Measurements from ENCODE around the gene WDR55. TPM values are rescaled to one million over a fixed set of nuclear protein-coding genes. Genes with fewer than 3 reads are reported as not detected.

The WDR55 gene
- total and polyA plus RNA-seq, 2 of the 13 experiments (the other 11 are each of a cell fraction or from before 2014, with no cell fraction given) = 17.7 to 18.2 TPM

- no peak; the same call in none of the 2 replicates for TF ChIP-seq AKNA (CRISPR knock-in tag; IDR thresholded peaks at IDR 0.05; ENCODE audit: borderline replicate concordance)
- TF ChIP-seq ZSCAN9 (CRISPR knock-in tag; IDR thresholded peaks at IDR 0.05; ENCODE audit: borderline replicate concordance) = 0 out of 2 replicates have a peak, but pooled peaks have one; percentile 19
- no peak for TF ChIP-seq SETDB1 (CRISPR knock-in tag; IDR thresholded peaks at IDR 0.05; ENCODE audit: borderline replicate concordance)
- TF ChIP-seq ZNF660 (CRISPR knock-in tag; IDR thresholded peaks at IDR 0.05; ENCODE audit: borderline replicate concordance, low read depth) = no peak
- no peak for TF ChIP-seq ATF5 (CRISPR knock-in tag; IDR thresholded peaks at IDR 0.05; ENCODE audit: low read depth)
- TF ChIP-seq ZNF629 (CRISPR knock-in tag; conservative IDR thresholded peaks at IDR 0.05) = 0 out of 2 replicates have a peak, but pooled peaks have one; percentile 16
- TF ChIP-seq ZFP62 (CRISPR knock-in tag; IDR thresholded peaks at IDR 0.05) = no peak
- TF ChIP-seq KAT8 (CRISPR knock-in tag; IDR thresholded peaks at IDR 0.05) = peak; percentile 98
- peak; percentile 96 for TF ChIP-seq HNRNPLL (IDR thresholded peaks at IDR 0.05; ENCODE audit: low read depth, low read length, poor library complexity, severe bottlenecking)
- TF ChIP-seq RORA (CRISPR knock-in tag; IDR thresholded peaks at IDR 0.05) = no peak
- TF ChIP-seq HDAC2 (CRISPR knock-in tag; IDR thresholded peaks at IDR 0.05) = peak; percentile 72
- TF ChIP-seq ZNF558 (CRISPR knock-in tag; IDR thresholded peaks at IDR 0.05; ENCODE audit: borderline replicate concordance) = peak; percentile 92; the same call in 1 of the 2 replicates
- peak; percentile 93; the same call in 1 of the 2 replicates for TF ChIP-seq THAP9 (CRISPR knock-in tag; IDR thresholded peaks at IDR 0.05; ENCODE audit: borderline replicate concordance)
- TF ChIP-seq ZNF260 (CRISPR knock-in tag; IDR thresholded peaks at IDR 0.05; ENCODE audit: borderline replicate concordance, low read depth) = no peak
- peak; percentile 60; the same call in 1 of the 2 replicates for TF ChIP-seq HOMEZ (CRISPR knock-in tag; IDR thresholded peaks at IDR 0.05; ENCODE audit: low read depth)
- 0 out of 2 replicates have a peak, but pooled peaks have one; percentile 79 for TF ChIP-seq ZNF816 (CRISPR knock-in tag; IDR thresholded peaks at IDR 0.05; ENCODE audit: borderline replicate concordance)
- no peak for TF ChIP-seq ZNF749 (CRISPR knock-in tag; IDR thresholded peaks at IDR 0.05; ENCODE audit: borderline replicate concordance)
Observed at GRCh38 chr5:140690941-140691924, 26.5 kb downstream of the WDR55 start, which contains the start of the genes HARS1 and HARS2 (continued).

Data from HepG2 (cell line).